Measurements from ENCODE around the gene CAMTA1. TPM values are rescaled to one million over a fixed set of nuclear protein-coding genes. Genes with fewer than 3 reads are reported as not detected.

The CAMTA1 gene
- total RNA-seq, 6 experiments from 2014 or later: 78.1 to 96.6 (median 86.1) TPM

DNA sequence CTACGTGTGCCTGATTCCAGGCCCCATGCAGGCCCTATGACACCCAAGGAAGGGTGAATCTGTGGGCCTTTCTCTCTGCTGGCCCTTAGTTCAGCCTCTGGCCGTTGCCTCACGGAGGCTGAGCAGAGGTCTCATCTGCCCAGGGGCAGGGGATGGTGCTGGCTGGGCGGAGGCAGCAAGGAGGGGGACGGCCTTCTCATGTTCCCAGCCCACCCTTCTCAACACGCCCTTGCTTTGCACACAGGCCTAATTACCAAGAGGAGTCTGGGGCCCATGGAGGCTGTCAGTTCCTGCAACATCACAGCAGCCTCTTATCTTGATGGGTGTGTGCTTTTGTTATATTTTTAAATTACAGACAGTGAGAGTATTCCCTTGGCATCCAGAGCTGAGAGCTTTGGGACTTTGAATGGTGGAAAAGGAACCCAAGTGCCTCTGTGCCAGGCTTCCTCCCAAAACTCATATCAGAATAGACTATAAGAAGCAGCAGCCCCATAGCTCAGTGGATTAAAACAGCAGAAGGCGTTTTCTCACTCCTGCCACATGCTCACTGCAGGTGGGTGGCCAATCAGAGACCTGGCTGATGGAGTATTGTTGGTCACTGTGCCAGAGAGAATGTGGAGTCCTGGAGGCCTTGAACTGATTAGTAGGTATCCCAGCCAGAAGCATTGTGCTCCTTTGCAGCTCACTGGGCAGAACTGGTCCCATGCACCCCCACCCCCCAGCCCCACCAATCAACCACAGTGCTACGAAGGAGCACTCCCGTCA lies 164.9 kb downstream of the CAMTA1 start:
- Mint-ChIP-seq H3K4me1 (ENCODE audit: low read depth) (peaks cover 12% of the 10 kb centered on the region; the same call in 1 of the 2 replicates), H3K27ac (no peak overlapping the region), H3K27me3 (ENCODE audit: insufficient read depth) (peaks cover 17% of the 10 kb centered on the region), H3K36me3 (ENCODE audit: low read depth) (no peaks in the 10 kb centered on the region), H3K4me3 (no peak overlapping the region), H3K9me3 (no peaks in the 10 kb centered on the region)
- TF ChIP-seq, protein P1, sequence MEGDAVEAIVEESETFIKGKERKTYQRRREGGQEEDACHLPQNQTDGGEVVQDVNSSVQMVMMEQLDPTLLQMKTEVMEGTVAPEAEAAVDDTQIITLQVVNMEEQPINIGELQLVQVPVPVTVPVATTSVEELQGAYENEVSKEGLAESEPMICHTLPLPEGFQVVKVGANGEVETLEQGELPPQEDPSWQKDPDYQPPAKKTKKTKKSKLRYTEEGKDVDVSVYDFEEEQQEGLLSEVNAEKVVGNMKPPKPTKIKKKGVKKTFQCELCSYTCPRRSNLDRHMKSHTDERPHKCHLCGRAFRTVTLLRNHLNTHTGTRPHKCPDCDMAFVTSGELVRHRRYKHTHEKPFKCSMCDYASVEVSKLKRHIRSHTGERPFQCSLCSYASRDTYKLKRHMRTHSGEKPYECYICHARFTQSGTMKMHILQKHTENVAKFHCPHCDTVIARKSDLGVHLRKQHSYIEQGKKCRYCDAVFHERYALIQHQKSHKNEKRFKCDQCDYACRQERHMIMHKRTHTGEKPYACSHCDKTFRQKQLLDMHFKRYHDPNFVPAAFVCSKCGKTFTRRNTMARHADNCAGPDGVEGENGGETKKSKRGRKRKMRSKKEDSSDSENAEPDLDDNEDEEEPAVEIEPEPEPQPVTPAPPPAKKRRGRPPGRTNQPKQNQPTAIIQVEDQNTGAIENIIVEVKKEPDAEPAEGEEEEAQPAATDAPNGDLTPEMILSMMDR (IDR thresholded peaks at IDR 0.05): no peak
- no peak for DNase-seq

DNA sequence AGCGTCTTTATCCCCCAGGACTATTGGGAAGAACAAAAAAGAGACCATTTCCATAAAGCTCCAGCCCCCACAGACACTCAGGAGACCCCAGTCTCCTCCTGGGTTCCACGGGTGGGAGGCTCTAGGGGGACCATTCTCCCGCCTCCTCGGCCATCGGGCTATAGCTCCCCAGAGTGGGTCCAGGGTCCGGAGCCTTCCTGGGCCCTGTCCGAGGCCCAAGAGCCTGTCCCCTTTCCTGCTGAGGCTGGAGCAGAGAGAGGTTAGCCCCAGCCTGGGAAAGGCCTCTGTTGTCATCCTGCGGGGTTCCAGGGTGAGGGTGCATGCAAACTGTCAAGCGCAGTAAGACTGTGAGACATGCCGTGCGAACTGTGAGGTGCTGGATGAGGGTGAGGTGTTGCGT lies 166.3 kb downstream of the CAMTA1 start:
- Mint-ChIP-seq H3K4me3 (no peak overlapping the region), H3K27me3 (ENCODE audit: insufficient read depth) (peaks cover 18% of the 10 kb centered on the region), H3K27ac (no peak overlapping the region), H3K9me3 (no peaks in the 10 kb centered on the region), H3K36me3 (ENCODE audit: low read depth) (no peaks in the 10 kb centered on the region), H3K4me1 (ENCODE audit: low read depth) (peaks cover 12% of the 10 kb centered on the region; the same call in 1 of the 2 replicates)
- TF ChIP-seq, protein P1 (IDR thresholded peaks at IDR 0.05): no peak
- no peak for DNase-seq

DNA sequence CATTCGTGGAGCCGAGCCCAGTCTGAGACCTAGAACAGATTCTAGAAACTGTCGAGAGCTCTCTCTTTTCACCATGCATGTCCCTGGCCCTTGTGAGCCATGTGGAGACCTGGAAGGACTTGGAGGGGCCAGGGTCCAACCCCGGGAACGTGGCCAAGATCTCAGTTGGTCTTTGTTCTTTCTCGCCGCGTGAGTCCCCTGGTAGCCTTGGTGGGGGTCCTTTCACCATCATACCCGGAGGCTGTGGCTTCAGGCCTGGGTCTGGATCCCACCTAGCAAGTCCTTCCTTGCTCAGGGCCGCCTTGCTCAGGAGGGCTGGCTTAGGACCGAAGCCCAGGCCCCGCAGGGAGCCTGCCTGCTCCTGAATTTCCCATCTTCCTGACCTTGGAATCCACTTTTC lies 168.0 kb downstream of the CAMTA1 start:
- Mint-ChIP-seq H3K27me3 (ENCODE audit: insufficient read depth) (peaks cover 26% of the 10 kb centered on the region), H3K27ac (no peak overlapping the region), H3K36me3 (ENCODE audit: low read depth) (no peaks in the 10 kb centered on the region), H3K4me3 (no peak overlapping the region), H3K9me3 (no peaks in the 10 kb centered on the region), H3K4me1 (ENCODE audit: low read depth) (peaks cover 12% of the 10 kb centered on the region; the same call in 1 of the 2 replicates)
- TF ChIP-seq, protein P1 (IDR thresholded peaks at IDR 0.05): no peak
- no peak for DNase-seq

DNA sequence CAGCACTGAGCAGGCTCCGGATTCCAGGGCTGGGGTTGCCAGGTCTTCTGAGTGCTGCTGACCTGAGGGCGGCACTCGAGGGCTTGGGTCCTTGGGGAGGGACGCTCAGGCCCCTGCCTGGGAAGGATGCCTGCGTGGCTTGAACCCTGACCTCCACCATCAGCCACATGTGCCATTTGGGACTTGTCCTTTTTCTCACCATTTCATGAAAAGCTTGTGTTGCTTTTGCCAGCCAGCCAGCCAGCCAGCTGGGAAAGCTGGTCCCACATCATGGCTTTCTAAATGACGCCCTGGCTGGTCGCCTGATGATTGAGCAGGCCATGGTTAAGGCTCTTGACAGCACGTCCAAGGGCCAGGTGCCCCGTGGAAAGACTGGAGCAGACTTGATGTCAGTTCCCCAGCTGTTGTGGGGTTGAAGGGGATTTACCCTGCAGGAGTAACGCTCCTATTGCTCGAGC lies 168.7 kb downstream of the CAMTA1 start:
- Mint-ChIP-seq H3K4me3 (no peak overlapping the region), H3K27ac (no peak overlapping the region), H3K36me3 (ENCODE audit: low read depth) (no peaks in the 10 kb centered on the region), H3K9me3 (no peaks in the 10 kb centered on the region), H3K4me1 (ENCODE audit: low read depth) (peaks cover 6% of the 10 kb centered on the region; the same call in 1 of the 2 replicates), H3K27me3 (ENCODE audit: insufficient read depth) (peaks cover 26% of the 10 kb centered on the region)
- TF ChIP-seq, protein P1 (IDR thresholded peaks at IDR 0.05): no peak
- no peak for DNase-seq

DNA sequence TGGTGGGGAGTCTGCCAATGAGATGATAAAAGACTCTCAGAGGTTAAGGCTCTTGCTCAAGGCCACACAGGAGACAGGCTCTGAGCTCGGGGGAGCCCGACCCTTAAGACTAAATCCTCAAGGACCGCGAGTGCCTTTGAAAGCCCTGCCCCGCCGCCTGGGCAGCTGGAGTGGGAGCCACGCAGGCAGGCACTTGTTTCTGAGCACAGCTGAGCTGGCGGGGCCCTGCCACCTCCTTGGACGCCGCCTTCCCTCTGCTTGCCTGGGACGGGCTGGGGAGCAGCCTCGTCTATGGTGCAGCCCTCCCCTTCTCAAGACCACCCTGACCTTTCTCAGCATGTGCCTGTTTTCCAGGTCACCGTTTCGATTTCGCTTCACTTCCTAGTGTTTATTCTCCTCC lies 169.3 kb downstream of the CAMTA1 start:
- TF ChIP-seq, protein P1 (IDR thresholded peaks at IDR 0.05): no peak
- H3K27ac Mint-ChIP-seq: no peak overlapping the region
- H3K4me3 Mint-ChIP-seq: no peak overlapping the region
- peaks cover 3% of the 10 kb centered on the region for H3K4me1 Mint-ChIP-seq (ENCODE audit: low read depth)
- H3K36me3 Mint-ChIP-seq (ENCODE audit: low read depth): no peaks in the 10 kb centered on the region
- H3K9me3 Mint-ChIP-seq: no peaks in the 10 kb centered on the region
- DNase-seq: no peak
- H3K27me3 Mint-ChIP-seq (ENCODE audit: insufficient read depth): peaks cover 25% of the 10 kb centered on the region
